SK-N-SH (cell line): ENCODE results near the gene FBXW5.

Source experiments
- CHD2 ChIP-seq: fragments of 150-350 bp; IDR thresholded peaks from 2 replicates; pipeline ENCODE4 v1.6.1; 2018; ENCODE audit warnings: low read length; ENCODE audit not compliant: partially characterized antibody
- CTCF ChIP-seq: fragments of 200-600 bp; sonication (generic); IDR thresholded peaks from 2 replicates; pipeline ENCODE4 v1.6.1; 2017; ENCODE audit warnings: antibody characterized with exemption, mild to moderate bottlenecking, moderate library complexity
- FOSL2 ChIP-seq: IDR thresholded peaks from 2 replicates; pipeline ENCODE4 v1.4.0; 2012; ENCODE audit warnings: low read depth, mild to moderate bottlenecking, moderate library complexity, borderline replicate concordance
- GABPA ChIP-seq: IDR thresholded peaks from 2 replicates; pipeline ENCODE4 v1.4.0; 2012; ENCODE audit warnings: low read depth, mild to moderate bottlenecking
- GATA2 ChIP-seq: sonication (generic); formaldehyde crosslinking; IDR thresholded peaks from 2 replicates; pipeline ENCODE4 v1.5.0; 2020; ENCODE audit warnings: mild to moderate bottlenecking, missing genetic modification reagents
- JUND ChIP-seq: IDR thresholded peaks from 2 replicates; pipeline ENCODE4 v1.4.0; 2012
- MAX ChIP-seq: IDR thresholded peaks from 2 replicates; pipeline ENCODE4 v1.4.0; 2012; ENCODE audit warnings: low read depth
- NFIC ChIP-seq: IDR thresholded peaks from 2 replicates; pipeline ENCODE4 v1.4.0; 2012; ENCODE audit warnings: borderline replicate concordance
- POLR2AphosphoS5 ChIP-seq: IDR thresholded peaks from 2 replicates; pipeline ENCODE4 v1.6.1; 2012; ENCODE audit warnings: low read depth, low read length
- RXRA ChIP-seq: IDR thresholded peaks from 2 replicates; pipeline ENCODE4 v1.4.0; 2012; ENCODE audit warnings: low read depth, mild to moderate bottlenecking, borderline replicate concordance
- USF2 ChIP-seq: fragments of 150-350 bp; IDR thresholded peaks from 2 replicates; pipeline ENCODE4 v1.6.1; 2017; ENCODE audit warnings: antibody characterized with exemption, low read length, low read depth, borderline replicate concordance
- YY1 ChIP-seq: IDR thresholded peaks from 2 replicates; pipeline ENCODE4 v1.4.0; 2012; ENCODE audit warnings: low read depth, mild to moderate bottlenecking

GRCh38 chr9:136945333-136946227 lies 1.0 kb upstream of the FBXW5 start:
- no peak for TF ChIP-seq CTCF
- no peak for TF ChIP-seq FOSL2
- no peak for TF ChIP-seq RXRA
- TF ChIP-seq NFIC, result no peak
- TF ChIP-seq USF2, result no peak
- no peak for TF ChIP-seq JUND
- TF ChIP-seq POLR2AphosphoS5, result no peak
- no peak for TF ChIP-seq YY1
- TF ChIP-seq GATA2 (CRISPR knock-in tag), result no peak
- TF ChIP-seq MAX, result no peak
- TF ChIP-seq GABPA, result no peak
- no peak for TF ChIP-seq CHD2
